SK-N-SH (cell line): ENCODE data around the gene CPVL. TPM values are rescaled to one million over a fixed set of nuclear protein-coding genes. Genes with fewer than 3 reads are reported as not detected.

Source experiments
- CTCF ChIA-PET: fragments of 300-600, 350-600 bp; formaldehyde crosslinking; extraction: SDS; loops from one replicate; lab custom pipeline; 2021; lab: Yijun Ruan, JAX
- POLR2A ChIA-PET: fragments of 350-600 bp; sonication (Branson Sonifier 250); formaldehyde crosslinking; extraction: SDS; loops from one replicate; lab custom pipeline; 2020; ENCODE audit warnings: antibody characterized with exemption, inconsistent platforms; lab: Yijun Ruan, JAX
- DNase-seq: peaks from one replicate; pipeline ENCODE4 v3.0.0; 2012
- H2AFZ ChIP-seq: fragments of 200-600 bp; sonication (generic); 2 replicates; pipeline ENCODE4 v1.8.1; 2016; ENCODE audit warnings: antibody characterized with exemption, mild to moderate bottlenecking, low read depth
- H3F3A ChIP-seq: fragments of 200-600 bp; sonication (generic); replicated peaks from 2 replicates; pipeline ENCODE3; 2016; ENCODE audit warnings: antibody characterized with exemption, mild to moderate bottlenecking; ENCODE audit not compliant: insufficient read depth
- H3K27ac ChIP-seq, 2 experiments: fragments of 200-500 bp in 1 of 2; fragments of 200-600 bp in 1 of 2; sonication (Bioruptor generic) in 1 of 2; sonication (generic), shearing (Covaris generic) in 1 of 2; 2 replicates each; pipeline versions ENCODE4 v1.5.1 to v1.6.1; 2014 to 2016; ENCODE audit warnings: low read depth in 2 of 2, inconsistent platforms in 1 of 2, low read length in 1 of 2, mild to moderate bottlenecking in 1 of 2, mixed read lengths in 1 of 2
- H3K27me3 ChIP-seq: fragments of 200-600 bp; sonication (generic), shearing (Covaris generic); 2 replicates; pipeline ENCODE4 v1.6.1; 2016; ENCODE audit warnings: mixed run types; ENCODE audit not compliant: insufficient read depth
- H3K36me3 ChIP-seq, 2 experiments: fragments of 200-500 bp in 1 of 2; fragments of 200-600 bp in 1 of 2; sonication (Bioruptor generic) in 1 of 2; sonication (generic) in 1 of 2; replicated peaks in 1 of 2; 2 replicates each; pipeline versions ENCODE3 to v1.5.1; 2014 to 2016; ENCODE audit warnings: low read length in 1 of 2, mild to moderate bottlenecking in 1 of 2; ENCODE audit not compliant: insufficient read depth in 2 of 2, control insufficient read depth in 1 of 2
- H3K4me1 ChIP-seq, 2 experiments: fragments of 200-500 bp in 1 of 2; fragments of 200-600 bp in 1 of 2; sonication (Bioruptor generic) in 1 of 2; sonication (generic), shearing (Covaris generic) in 1 of 2; 2 replicates each; pipeline versions ENCODE4 v1.5.1 to v1.6.1; 2014 to 2016; ENCODE audit warnings: low read depth in 1 of 2, low read length in 1 of 2, mixed run types in 1 of 2; ENCODE audit not compliant: insufficient read depth in 2 of 2, control insufficient read depth in 1 of 2
- H3K4me2 ChIP-seq: fragments of 200-600 bp; sonication (generic), shearing (Covaris generic); 2 replicates; pipeline ENCODE4 v1.6.1; 2017; ENCODE audit warnings: mixed run types
- H3K4me3 ChIP-seq, 2 experiments: fragments of 200-500 bp in 1 of 2; fragments of 200-600 bp in 1 of 2; sonication (Bioruptor generic) in 1 of 2; sonication (generic), shearing (Covaris generic) in 1 of 2; 2 replicates each; pipeline versions ENCODE4 v1.5.1 to v1.8.1; 2014 to 2016; ENCODE audit warnings: low read depth in 2 of 2, inconsistent platforms in 1 of 2, low read length in 1 of 2, mild to moderate bottlenecking in 1 of 2, mixed read lengths in 1 of 2, moderate library complexity in 1 of 2
- H3K79me2 ChIP-seq: fragments of 200-600 bp; sonication (generic); 2 replicates; pipeline ENCODE4 v1.8.1; 2017; ENCODE audit warnings: mild to moderate bottlenecking; ENCODE audit not compliant: insufficient read depth
- H3K9ac ChIP-seq: fragments of 200-600 bp; sonication (generic); 2 replicates; pipeline ENCODE4 v1.6.1; 2017; ENCODE audit warnings: mixed run types
- H3K9me2 ChIP-seq: fragments of 200-600 bp; sonication (generic); 2 replicates; pipeline ENCODE4 v1.6.1; 2017; ENCODE audit warnings: mixed run types
- H3K9me3 ChIP-seq: fragments of 200-600 bp; sonication (generic); 2 replicates; pipeline ENCODE4 v1.6.1; 2017; ENCODE audit warnings: mixed run types, mild to moderate bottlenecking, moderate library complexity
- H4K20me1 ChIP-seq: fragments of 200-600 bp; sonication (generic); 2 replicates; pipeline ENCODE4 v1.6.1; 2017; ENCODE audit warnings: mild to moderate bottlenecking, mixed run types; ENCODE audit not compliant: insufficient read depth
- CHD2 ChIP-seq: fragments of 150-350 bp; IDR thresholded peaks from 2 replicates; pipeline ENCODE4 v1.6.1; 2018; ENCODE audit warnings: low read length; ENCODE audit not compliant: partially characterized antibody
- GATA2 ChIP-seq: sonication (generic); formaldehyde crosslinking; IDR thresholded peaks from 2 replicates; pipeline ENCODE4 v1.5.0; 2020; ENCODE audit warnings: mild to moderate bottlenecking, missing genetic modification reagents
- MAX ChIP-seq: IDR thresholded peaks from 2 replicates; pipeline ENCODE4 v1.4.0; 2012; ENCODE audit warnings: low read depth
- MEF2A ChIP-seq: IDR thresholded peaks from 2 replicates; pipeline ENCODE4 v1.4.0; 2012; ENCODE audit warnings: low read depth, borderline replicate concordance
- NFIC ChIP-seq: IDR thresholded peaks from 2 replicates; pipeline ENCODE4 v1.4.0; 2012; ENCODE audit warnings: borderline replicate concordance
- NRF1 ChIP-seq: IDR thresholded peaks from 2 replicates; pipeline ENCODE4 v1.6.1; 2012; ENCODE audit warnings: low read depth, mild to moderate bottlenecking, low read length
- POLR2AphosphoS5 ChIP-seq: IDR thresholded peaks from 2 replicates; pipeline ENCODE4 v1.6.1; 2012; ENCODE audit warnings: low read depth, low read length
- RCOR1 ChIP-seq: fragments of 150-350 bp; IDR thresholded peaks from 2 replicates; pipeline ENCODE4 v1.6.1; 2017; ENCODE audit warnings: antibody characterized with exemption, low read length
- REST ChIP-seq: IDR thresholded peaks from 2 replicates; pipeline ENCODE4 v1.6.1; 2012; ENCODE audit warnings: mild to moderate bottlenecking, low read depth, low read length, moderate library complexity
- RFX5 ChIP-seq: IDR thresholded peaks from 2 replicates; pipeline ENCODE4 v1.6.1; 2012; ENCODE audit warnings: mild to moderate bottlenecking, improper control_type of control experiment, low read length
- SIN3A ChIP-seq: IDR thresholded peaks from 2 replicates; pipeline ENCODE4 v1.6.1; 2012; ENCODE audit warnings: low read depth, mild to moderate bottlenecking, low read length, moderate library complexity, borderline replicate concordance
- TCF12 ChIP-seq: IDR thresholded peaks from 2 replicates; pipeline ENCODE4 v1.4.0; 2012
- YY1 ChIP-seq: IDR thresholded peaks from 2 replicates; pipeline ENCODE4 v1.4.0; 2012; ENCODE audit warnings: low read depth, mild to moderate bottlenecking
- WGBS: methylation state at CpG from one replicate; pipeline ENCODE4 v1.1.6; 2017; ENCODE audit warnings: low lambda C conversion rate; 5-methylcytosine and 5-hydroxymethylcytosine counted together
- polyA plus RNA-seq, 3 experiments: library from polyadenylated mRNA; depleted of rRNA; stranded (reverse); fragments of >200 nt; gene quantifications; 2 replicates each; pipeline ENCODE4 v1.2.3, GENCODE V29; 2012
- TF ChIP-seq, protein P1 (sequence below): fragments of 150-350 bp; IDR thresholded peaks from 2 replicates; pipeline ENCODE4 v1.6.1; 2016; ENCODE audit warnings: mild to moderate bottlenecking, low read depth, low read length

CPVL gene
- polyA plus RNA-seq, 1 of the 3 experiments (the other 2 are of a cell fraction) = not detected

DNA sequence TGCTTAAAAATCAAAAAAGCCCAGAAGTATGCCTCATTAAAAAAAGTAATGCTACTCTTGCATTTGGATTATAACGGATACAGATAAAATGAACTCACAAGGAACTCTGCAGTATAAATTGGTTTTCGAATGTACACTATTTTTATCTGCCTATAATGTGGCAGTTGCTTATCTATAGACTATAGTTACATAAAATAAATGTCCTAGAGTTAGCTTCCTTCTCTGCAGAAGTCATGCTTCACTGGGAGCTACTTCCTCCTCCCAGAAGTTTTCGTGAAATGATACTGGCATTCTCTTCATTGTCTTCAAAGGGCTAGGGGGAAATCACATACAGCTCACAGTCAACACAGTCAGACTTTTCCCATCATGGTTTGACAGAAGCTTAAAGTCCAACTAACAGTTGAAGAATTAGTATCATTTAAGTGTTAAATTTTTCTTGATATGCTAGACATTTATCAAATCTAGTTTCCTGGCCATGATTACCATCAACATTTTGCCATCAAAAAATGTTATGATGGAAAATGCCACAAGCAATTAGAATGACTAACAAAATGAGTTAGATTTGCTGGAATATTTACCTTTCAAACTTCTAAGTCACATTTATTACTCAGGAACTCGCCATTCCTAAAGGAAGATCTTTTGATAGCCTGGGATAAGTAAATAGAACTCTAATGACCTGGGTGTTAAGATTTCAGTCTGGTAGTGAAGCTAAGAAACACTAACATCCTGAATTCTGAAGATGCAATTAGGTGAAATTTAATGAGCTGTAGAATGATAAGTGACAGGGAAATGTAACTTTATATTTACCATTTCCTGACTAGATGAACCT is 100.9 kb downstream of the CPVL start:
- no peak for DNase-seq
- WGBS = 39% methylated on average over 4 of the region's 4 CpGs
- H3K79me2 ChIP-seq = no peaks in the 10 kb centered on the region
- H2AFZ ChIP-seq = no peak overlapping the region
- no peaks in the 10 kb centered on the region for H4K20me1 ChIP-seq
- TF ChIP-seq NFIC = no peak
- no peak for TF ChIP-seq RFX5
- no peak for TF ChIP-seq CHD2
- no peak for TF ChIP-seq REST
- no peak for TF ChIP-seq TCF12
- TF ChIP-seq, protein P1, sequence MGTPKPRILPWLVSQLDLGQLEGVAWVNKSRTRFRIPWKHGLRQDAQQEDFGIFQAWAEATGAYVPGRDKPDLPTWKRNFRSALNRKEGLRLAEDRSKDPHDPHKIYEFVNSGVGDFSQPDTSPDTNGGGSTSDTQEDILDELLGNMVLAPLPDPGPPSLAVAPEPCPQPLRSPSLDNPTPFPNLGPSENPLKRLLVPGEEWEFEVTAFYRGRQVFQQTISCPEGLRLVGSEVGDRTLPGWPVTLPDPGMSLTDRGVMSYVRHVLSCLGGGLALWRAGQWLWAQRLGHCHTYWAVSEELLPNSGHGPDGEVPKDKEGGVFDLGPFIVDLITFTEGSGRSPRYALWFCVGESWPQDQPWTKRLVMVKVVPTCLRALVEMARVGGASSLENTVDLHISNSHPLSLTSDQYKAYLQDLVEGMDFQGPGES = no peak
- no peak for TF ChIP-seq NRF1
- no peak for TF ChIP-seq SIN3A
- TF ChIP-seq, all 33 proteins: peak for 0
- Histone ChIP-seq H3K36me3 (no peaks in the 10 kb centered on the region), H3K4me1 (peaks cover 0 to 2% of the 10 kb centered on the region in 2 experiments; a peak in 2 of 4 replicates), H3K4me2 (no peak overlapping the region), H3K27ac (no peak overlapping the region), H3K27me3 (no peaks in the 10 kb centered on the region), H3K9me3 (no peaks in the 10 kb centered on the region), H3K9me2 (no peaks in the 10 kb centered on the region), H3F3A (no peaks in the 10 kb centered on the region), H3K4me3 (no peak overlapping the region), H3K9ac (no peak overlapping the region)
- ChIA-PET CTCF (interaction anchor here (1.0 kb wide), 1 partner anchor 20 kb away, joined by 3 read pairs; no protein-coding TSS in a partner anchor), POLR2A (no interaction called here)

- Histone ChIP-seq H3K27me3 (no peaks in the 10 kb centered on the region), H3K4me3 (no peak overlapping the region), H3K9me2 (no peaks in the 10 kb centered on the region), H2AFZ (no peak overlapping the region), H3K36me3 (no peaks in the 10 kb centered on the region), H3K9me3 (no peaks in the 10 kb centered on the region), H3K4me2 (no peak overlapping the region), H3K4me1 (peaks cover 0 to 11% of the 10 kb centered on the region in 2 experiments), H3K27ac (no peak overlapping the region), H4K20me1 (no peaks in the 10 kb centered on the region), H3F3A (no peaks in the 10 kb centered on the region), H3K79me2 (no peaks in the 10 kb centered on the region), H3K9ac (no peak overlapping the region)
- WGBS = 66% methylated on average over 5 of the region's 5 CpGs
- ChIA-PET CTCF (interaction anchor here (0.8 kb wide), 1 partner anchor 117 kb away, joined by 3 read pairs; no protein-coding TSS in a partner anchor), POLR2A (no interaction called here)
- TF ChIP-seq YY1 (no peak), MEF2A (no peak), POLR2AphosphoS5 (no peak), GATA2 (CRISPR knock-in tag) (no peak), CHD2 (no peak), RCOR1 (no peak), MAX (no peak)
- DNase-seq = no peak
Observed at GRCh38 chr7:29044554-29044953, 101.8 kb downstream of the CPVL start.
